Activated CD4-positive, alpha-beta T cell treated with anti-CD3 and anti-CD28 coated beads for 48 hours (primary cell): ENCODE results near the gene YES1.
"Not testable (repeated sequence)": the region's sequence is repeated elsewhere in the genome, so short reads cannot be mapped to it uniquely, and the experiment has no call there.

ENCODE experiments used
- DNase-seq: peaks from one replicate; pipeline ENCODE4 v3.0.0-alpha.2; 2020

YES1 gene

GRCh38 chr18:717003-717402 is 95.0 kb downstream of the YES1 start:
- DNase-seq = no peak

- DNase-seq = peak; percentile 16
Measured at GRCh38 chr18:715626-716025, 96.4 kb downstream of the YES1 start.

GRCh38 chr18:713135-713490 is 98.9 kb downstream of the YES1 start:
- DNase-seq = no peak

GRCh38 chr18:712401-713134 is 99.5 kb downstream of the YES1 start, which contains the start of gene ENOSF1:
Gene ENOSF1 (minus strand): TSS chr18:712630. CDS start chr18:712587, 43 bp downstream.
- peak; percentile 94 for DNase-seq

- DNase-seq = peak; percentile 81
Measured at GRCh38 chr18:711657-712400, 100.2 kb downstream of the YES1 start.

GRCh38 chr18:711310-711656 is 100.8 kb downstream of the YES1 start:
- no peak for DNase-seq

GRCh38 chr18:710418-711300 is 101.4 kb downstream of the YES1 start:
- DNase-seq = no peak

GRCh38 chr18:709771-710170 is 102.3 kb downstream of the YES1 start:
- DNase-seq = no peak

GRCh38 chr18:708096-708495 is 103.9 kb downstream of the YES1 start:
- no peak for DNase-seq

GRCh38 chr18:706405-706804 is 105.6 kb downstream of the YES1 start:
- DNase-seq = no peak

GRCh38 chr18:703213-703967 is 108.7 kb downstream of the YES1 start:
- no peak for DNase-seq

- DNase-seq = no peak
Measured at GRCh38 chr18:697800-698199, 114.2 kb downstream of the YES1 start.

GRCh38 chr18:697012-697411 is 115.0 kb downstream of the YES1 start:
- no peak for DNase-seq

GRCh38 chr18:693466-694187 is 118.4 kb downstream of the YES1 start:
- no peak for DNase-seq

- DNase-seq = no peak
Measured at GRCh38 chr18:692824-693223, 119.2 kb downstream of the YES1 start.

GRCh38 chr18:688323-688722 is 123.7 kb downstream of the YES1 start:
- DNase-seq = no peak

GRCh38 chr18:686339-687111 is 125.5 kb downstream of the YES1 start:
- DNase-seq = no peak

GRCh38 chr18:685438-685837 is 126.6 kb downstream of the YES1 start:
- DNase-seq = no peak

- DNase-seq = no peak
Measured at GRCh38 chr18:683531-683930, 128.5 kb downstream of the YES1 start.

- DNase-seq = no peak
Measured at GRCh38 chr18:682833-683232, 129.2 kb downstream of the YES1 start.

- not testable (repeated sequence) for DNase-seq
Measured at GRCh38 chr18:682416-682815, 129.6 kb downstream of the YES1 start.
